ENCODE measurements around the gene CTBP2. TPM values are rescaled to one million over a fixed set of nuclear protein-coding genes. Genes with fewer than 3 reads are reported as not detected.

Gene CTBP2
- total and polyA plus RNA-seq, 10 donors, result 6.7 to 74.4 (median 40.1) TPM

DNA sequence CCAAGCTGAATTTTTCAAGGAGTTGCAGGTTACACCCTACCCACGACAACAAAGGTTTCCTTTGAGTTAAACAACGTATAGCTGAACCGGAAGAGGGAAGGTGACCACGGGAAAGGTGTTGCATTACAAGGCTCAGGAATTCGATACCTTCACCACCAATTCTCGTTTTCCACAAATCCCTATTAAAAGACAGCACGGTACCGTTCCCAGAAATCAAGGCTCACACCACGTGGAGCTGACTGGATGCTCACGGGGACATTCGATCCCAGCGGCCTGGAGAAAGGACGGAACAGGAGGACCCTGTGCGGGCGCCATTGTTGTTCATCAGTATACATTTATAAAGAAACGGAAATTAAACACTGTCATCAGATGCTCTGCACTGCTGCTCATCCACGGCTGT lies 56.4 kb downstream of the CTBP2 start:
- WGBS, 5 donors, result 81 to 89% (median 86%) methylated on average over 17 of the region's 17 CpGs

DNA sequence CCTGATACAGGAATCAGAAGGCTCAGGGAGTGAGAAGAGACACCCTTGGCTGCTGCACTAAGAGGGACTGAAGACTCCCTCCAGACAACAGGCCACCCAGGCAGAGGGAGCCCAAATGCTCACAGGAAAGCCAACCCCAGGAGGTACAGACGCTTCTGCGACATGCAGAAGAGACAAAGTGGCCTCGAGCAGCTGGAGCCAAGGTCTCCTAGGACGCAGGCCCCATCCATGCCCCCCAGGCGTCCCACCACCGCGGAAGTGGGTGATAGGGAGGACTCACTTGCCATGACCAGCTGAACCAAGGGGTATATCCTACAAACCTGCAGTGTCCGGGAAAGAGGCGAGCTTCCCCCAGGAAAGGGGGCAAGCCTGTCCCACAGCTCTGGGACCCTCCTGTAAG lies 56.9 kb downstream of the CTBP2 start:
- intact Hi-C loops (cut with DNase I; ENCODE audit: low total_unique reads), result no loop called here
- Histone ChIP-seq H3K36me3 (peaks cover 0 to 34% (median 2%) of the 10 kb centered on the region in 6 donors), H3K4me3 (no peak overlapping the region), H3K9me3 (peaks cover 0 to 11% (median 4%) of the 10 kb centered on the region in 8 donors), H3K27me3 (replicated peaks in 1 of 7) (no peaks in the 10 kb centered on the region), H3K27ac (peak overlapping the region in 3 of 8 donors; percentile 5 to 57 (median 46)), H3K4me1 (peaks cover 0 to 66% (median 38%) of the 10 kb centered on the region in 6 donors)
- no peak for TF ChIP-seq CTCF (IDR thresholded peaks at IDR 0.05 in 8 of 11, conservative IDR thresholded peaks at IDR 0.05 in 3 of 11)
- TF ChIP-seq POLR2A (IDR thresholded peaks at IDR 0.05), result no peak
- TF ChIP-seq POLR2AphosphoS5 (IDR thresholded peaks at IDR 0.05), result no peak
- peak; percentile 48 for DNase-seq
- WGBS, 5 donors, result 78 to 88% (median 86%) methylated on average over 7 to 9 of the region's 9 CpGs

More for the DNA sequence above, 56.4 kb downstream of the CTBP2 start:
- Histone ChIP-seq H3K4me3 (no peak overlapping the region), H3K36me3 (peaks cover 0 to 39% (median 4%) of the 10 kb centered on the region in 6 donors), H3K27ac (peak overlapping the region in 2 of 8 donors; percentile 46 to 57), H3K4me1 (peaks cover 0 to 66% (median 38%) of the 10 kb centered on the region in 6 donors), H3K9me3 (peaks cover 0 to 11% (median 4%) of the 10 kb centered on the region in 8 donors), H3K27me3 (replicated peaks in 1 of 7) (no peaks in the 10 kb centered on the region)
- DNase-seq, result no peak
- intact Hi-C loops (cut with DNase I; ENCODE audit: low total_unique reads), result no loop called here
- TF ChIP-seq POLR2A (IDR thresholded peaks at IDR 0.05), result no peak
- no peak for TF ChIP-seq CTCF (IDR thresholded peaks at IDR 0.05 in 8 of 11, conservative IDR thresholded peaks at IDR 0.05 in 3 of 11)
- TF ChIP-seq POLR2AphosphoS5 (IDR thresholded peaks at IDR 0.05), result no peak

- 60 to 87% (median 79%) methylated on average over 4 to 10 of the region's 10 CpGs for WGBS, 5 donors
- Histone ChIP-seq H3K27ac (peak overlapping the region in 6 of 8 donors; percentile 5 to 57 (median 48)), H3K4me3 (no peak overlapping the region), H3K27me3 (replicated peaks in 1 of 7) (no peaks in the 10 kb centered on the region), H3K36me3 (peaks cover 0 to 32% (median 0%) of the 10 kb centered on the region in 6 donors), H3K9me3 (peaks cover 0 to 5% (median 2%) of the 10 kb centered on the region in 8 donors), H3K4me1 (peaks cover 0 to 66% (median 38%) of the 10 kb centered on the region in 6 donors)
- intact Hi-C loops (cut with DNase I; ENCODE audit: low total_unique reads), result no loop called here
- DNase-seq, result peak; percentile 56
- TF ChIP-seq POLR2A (IDR thresholded peaks at IDR 0.05) (no peak), POLR2AphosphoS5 (IDR thresholded peaks at IDR 0.05) (no peak), CTCF (IDR thresholded peaks at IDR 0.05 in 8 of 11, conservative IDR thresholded peaks at IDR 0.05 in 3 of 11) (no peak)
Measured at GRCh38 chr10:125102821-125103220, 57.5 kb downstream of the CTBP2 start.

DNA sequence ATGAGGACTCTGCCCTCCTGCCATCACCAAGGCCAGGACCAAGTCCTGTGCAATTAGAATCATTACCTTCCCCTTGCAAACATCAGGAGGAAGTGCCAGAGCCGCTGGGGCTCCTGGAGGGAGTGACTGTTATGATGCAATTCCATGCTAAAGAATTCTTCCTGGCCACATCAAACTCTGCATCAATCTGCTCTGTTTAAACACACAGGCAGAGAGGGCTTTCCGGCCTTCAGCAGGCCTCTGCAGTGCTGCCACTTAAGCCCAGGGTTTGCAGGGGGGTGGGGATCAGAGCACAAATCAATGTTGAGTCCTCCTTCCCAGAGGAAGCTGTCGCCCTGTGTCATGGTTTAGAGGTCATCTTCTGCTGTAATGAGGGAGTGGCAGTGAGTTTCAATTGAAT lies 58.1 kb downstream of the CTBP2 start:
- peak; percentile 74 for DNase-seq
- WGBS, 5 donors, result 19 to 48% (median 34%) methylated on average over 2 to 3 of the region's 3 CpGs
- H3K27me3 ChIP-seq (replicated peaks in 1 of 7), result no peaks in the 10 kb centered on the region
- peaks cover 0 to 31% (median 0%) of the 10 kb centered on the region in 6 donors for H3K36me3 ChIP-seq
- intact Hi-C loops (cut with DNase I; ENCODE audit: low total_unique reads), result no loop called here
- TF ChIP-seq POLR2AphosphoS5 (IDR thresholded peaks at IDR 0.05) (peak in 2 of 3 donors; percentile 13 to 28), CTCF (IDR thresholded peaks at IDR 0.05 in 8 of 11, conservative IDR thresholded peaks at IDR 0.05 in 3 of 11) (no peak)
- H3K27ac ChIP-seq, result peak overlapping the region in 4 of 8 donors; percentile 46 to 57 (median 50)
- H3K4me3 ChIP-seq, result no peak overlapping the region
- peaks cover 0 to 67% (median 38%) of the 10 kb centered on the region in 6 donors for H3K4me1 ChIP-seq
- no peaks in the 10 kb centered on the region for H3K9me3 ChIP-seq

Measured in spleen (tissue), 11 donors.